ENCODE data around the gene OR7C2. TPM values are rescaled to one million over a fixed set of nuclear protein-coding genes. Genes with fewer than 3 reads are reported as not detected.

The OR7C2 gene
- total RNA-seq, 3 donors from 2014 or later, result not detected

- Histone ChIP-seq H3K27ac (no peak overlapping the region), H3K27me3 (peaks cover 0 to 42% of the 10 kb centered on the region in 2 donors), H3K4me3 (no peak overlapping the region), H3K36me3 (no peaks in the 10 kb centered on the region), H3K4me1 (no peaks in the 10 kb centered on the region), H3K9me3 (no peaks in the 10 kb centered on the region)
- intact Hi-C loops (cut with DNase I; ENCODE audit: low total_unique reads), result no loop called here
- TF ChIP-seq POLR2AphosphoS5 (IDR thresholded peaks at IDR 0.05) (no peak), CTCF (IDR thresholded peaks at IDR 0.05) (no peak), POLR2A (IDR thresholded peaks at IDR 0.05) (no peak)
- no peak for DNase-seq (ENCODE audit: low spot score in 2 of 2)
These were observed 35.8 kb downstream of the OR7C2 start for GRCh38 chr19:14977128-14977527.

GRCh38 chr19:14978161-14978776, 37.0 kb downstream of the OR7C2 start:
- Histone ChIP-seq H3K9me3 (no peaks in the 10 kb centered on the region), H3K27ac (no peak overlapping the region), H3K4me1 (no peaks in the 10 kb centered on the region), H3K27me3 (peaks cover 0 to 42% of the 10 kb centered on the region in 2 donors), H3K36me3 (no peaks in the 10 kb centered on the region), H3K4me3 (no peak overlapping the region)
- no peak for TF ChIP-seq POLR2AphosphoS5 (IDR thresholded peaks at IDR 0.05)
- TF ChIP-seq CTCF (IDR thresholded peaks at IDR 0.05), result no peak
- TF ChIP-seq POLR2A (IDR thresholded peaks at IDR 0.05), result no peak
- DNase-seq (ENCODE audit: low spot score in 2 of 2), result no peak
- intact Hi-C loops (cut with DNase I; ENCODE audit: low total_unique reads), result no loop called here

GRCh38 chr19:14979476-14980255, 38.4 kb downstream of the OR7C2 start, which contains the start of gene SLC1A6:
Gene SLC1A6 (minus strand): TSS chr19:14979864. CDS start chr19:14972910, 6,954 bp downstream.
- peak within 1 kb of the TSS in 2 of 3 donors; percentile 47 to 60 for H3K4me3 ChIP-seq
- TF ChIP-seq POLR2AphosphoS5 (IDR thresholded peaks at IDR 0.05) (no peak), CTCF (IDR thresholded peaks at IDR 0.05) (no peak), POLR2A (IDR thresholded peaks at IDR 0.05) (no peak)
- H3K27ac ChIP-seq, result no peak within 1 kb of the TSS
- no peaks in the 10 kb centered on the region for H3K4me1 ChIP-seq
- H3K27me3 ChIP-seq, result peaks cover 0 to 42% of the 10 kb centered on the region in 2 donors
- no peaks in the 10 kb centered on the region for H3K9me3 ChIP-seq
- H3K36me3 ChIP-seq, result no peaks in the 10 kb centered on the region
- intact Hi-C loops (cut with DNase I; ENCODE audit: low total_unique reads), result no loop called here
- no peak for DNase-seq (ENCODE audit: low spot score in 2 of 2)

GRCh38 chr19:14985133-14985532, 43.8 kb downstream of the OR7C2 start:
- no peaks in the 10 kb centered on the region for H3K36me3 ChIP-seq
- TF ChIP-seq CTCF (IDR thresholded peaks at IDR 0.05), result no peak
- TF ChIP-seq POLR2A (IDR thresholded peaks at IDR 0.05), result no peak
- no peak for TF ChIP-seq POLR2AphosphoS5 (IDR thresholded peaks at IDR 0.05)
- no peaks in the 10 kb centered on the region for H3K9me3 ChIP-seq
- no peak for DNase-seq (ENCODE audit: low spot score in 2 of 2)
- H3K4me3 ChIP-seq, result no peak overlapping the region
- intact Hi-C loops (cut with DNase I; ENCODE audit: low total_unique reads), result no loop called here
- H3K27ac ChIP-seq, result no peak overlapping the region
- H3K4me1 ChIP-seq, result no peaks in the 10 kb centered on the region
- peaks cover 0 to 14% of the 10 kb centered on the region in 2 donors for H3K27me3 ChIP-seq

Other genes with a start within 250 kb of the OR7C2 start
- 10 to 100 TPM in 1 of 3 donors, 1 to 10 TPM in 2; 1.9 to 32.1 (median 9.8) TPM for gene ADGRE2, start 162.9 kb upstream of the OR7C2 start, total RNA-seq
- gene OR7A5, start 106.3 kb upstream of the OR7C2 start, total RNA-seq, result 1 to 10 TPM in 1 of 3 donors, under 1 TPM in 1, not detected in 1; 0.33 to 1.3 TPM
- gene OR7C1, start 106.3 kb upstream of the OR7C2 start, total RNA-seq, result 1 to 10 TPM in 1 of 3 donors, under 1 TPM in 1, not detected in 1; 0.98 to 1.5 TPM
- gene OR7A10, start 92.6 kb upstream of the OR7C2 start, total RNA-seq, result not detected
- not detected for gene OR7A17, start 55.4 kb upstream of the OR7C2 start, total RNA-seq
- gene SLC1A6, start 38.4 kb downstream of the OR7C2 start, total RNA-seq, result not detected
- under 1 TPM in 1 of 3 donors, not detected in 2; 0.29 TPM for gene CASP14, start 108.0 kb downstream of the OR7C2 start, total RNA-seq
- not detected for gene OR1I1, start 140.7 kb downstream of the OR7C2 start, total RNA-seq
- 10 to 100 TPM; 11.0 to 22.9 (median 14.9) TPM for gene SYDE1, start 165.9 kb downstream of the OR7C2 start, total RNA-seq

Data from breast epithelium (tissue), 4 donors.